Mesenteric fat pad (tissue), 1 donor: Measurements from ENCODE around the gene SP140. TPM values are rescaled to one million over a fixed set of nuclear protein-coding genes. Genes with fewer than 3 reads are reported as not detected.

Source experiments
- DNase-seq: peaks from one replicate; pipeline ENCODE4 v3.0.0-alpha.2; 2020; ENCODE audit warnings: low spot score
- total RNA-seq: library from RNA; stranded (reverse); fragmentation: NEBNext Ultra II Directional; extraction: Animal tissue kit (Norgen Biotek cat#: 25700); gene quantifications from one replicate; pipeline ENCODE4 v1.2.1, GENCODE V29; 2021
- donor health status: DM: yes; HTN: yes; CAD: no.

The SP140 gene
- total RNA-seq, 1 donor from 2014 or later = 2.6 TPM

DNA sequence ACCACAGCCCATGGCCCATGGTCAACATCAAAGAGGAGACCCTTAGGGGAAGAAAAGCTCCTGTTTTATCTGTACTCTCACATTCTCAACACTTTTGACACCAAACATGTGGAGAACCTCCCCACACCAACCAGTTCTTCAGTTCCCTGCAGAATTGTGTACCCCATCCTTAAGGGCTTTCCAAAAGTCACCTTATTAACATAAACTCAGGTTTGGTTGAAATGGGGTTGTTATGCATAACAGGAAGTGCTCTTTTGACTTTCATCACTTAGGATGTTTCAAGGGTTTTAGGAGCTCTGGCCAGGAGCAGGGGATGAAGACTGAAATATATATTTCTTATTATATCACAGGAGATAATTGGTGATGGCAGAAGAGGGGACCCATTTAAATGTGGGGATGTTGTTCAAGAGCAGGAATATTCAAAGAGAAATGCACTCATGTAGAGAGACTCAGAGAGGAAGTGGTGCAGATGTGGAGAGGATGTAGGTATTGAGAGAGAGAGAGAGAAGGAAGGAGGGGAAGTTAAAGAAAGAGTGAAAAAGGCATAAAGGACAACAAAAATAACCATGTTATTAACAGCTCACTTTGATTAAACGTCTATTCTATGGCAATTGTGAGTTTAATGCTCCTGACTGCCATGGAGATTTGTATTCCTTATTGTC is 136.6 kb downstream of the SP140 start:
- no peak for DNase-seq

Other genes with a start within 250 kb of the SP140 start
- gene SLC16A14, start 156.8 kb upstream of the SP140 start, total RNA-seq = 2.5 TPM
- 24.5 TPM for gene SP110, start 5.8 kb upstream of the SP140 start, total RNA-seq
- 15.6 TPM for gene SP140L, start 101.5 kb downstream of the SP140 start, total RNA-seq
- 121 TPM for gene SP100, start 190.5 kb downstream of the SP140 start, total RNA-seq